ENCODE measurements around the gene TENM3. TPM values are rescaled to one million over a fixed set of nuclear protein-coding genes. Genes with fewer than 3 reads are reported as not detected.

The TENM3 gene
- total and polyA plus RNA-seq, 2 of the 8 experiments (the other 6 are each of a cell fraction or from before 2014, with no cell fraction given) = 36.9 to 69.3 TPM

DNA sequence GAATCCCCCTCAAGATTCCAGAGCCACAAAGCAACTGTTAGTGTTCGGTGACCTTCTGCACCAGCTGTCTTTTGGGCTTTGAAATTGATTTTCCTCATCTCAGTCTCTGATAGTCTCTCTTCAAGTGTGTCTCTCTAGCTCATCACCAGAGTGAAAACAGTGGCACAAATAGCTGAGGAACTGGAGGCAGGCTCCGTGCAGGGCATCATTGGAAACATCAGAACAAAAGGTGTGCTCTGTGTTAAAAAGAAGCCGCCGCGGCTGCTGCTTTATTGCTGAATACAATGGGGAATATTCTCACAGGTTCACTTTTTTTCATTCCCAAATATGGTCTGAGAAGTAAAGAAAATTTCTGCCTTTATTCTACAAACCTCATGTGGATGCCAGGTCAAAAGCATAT lies 376.5 kb downstream of the TENM3 start:
- no peaks in the 10 kb centered on the region for H3K9me3 ChIP-seq (ENCODE audit: insufficient read depth in 2 of 2, low read depth in 1 of 2, low read length in 1 of 2)
- no peaks in the 10 kb centered on the region for H3K36me3 ChIP-seq (ENCODE audit: control insufficient read depth in 2 of 4, insufficient read depth in 4 of 4, low read length in 3 of 4)
- H3K4me1 ChIP-seq (replicated peaks in 1 of 4; ENCODE audit: control insufficient read depth in 3 of 4, insufficient read depth in 4 of 4, low read length in 3 of 4) = no peaks in the 10 kb centered on the region
- H2BK15ac ChIP-seq (ENCODE audit: low read length) = no peak overlapping the region
- no peaks in the 10 kb centered on the region for H3K79me2 ChIP-seq (ENCODE audit: control insufficient read depth in 1 of 2, insufficient read depth in 2 of 2, low read length in 2 of 2)
- H4K8ac ChIP-seq (ENCODE audit: extremely low read depth, insufficient read depth, low read length) = no peak overlapping the region
- H2AFZ ChIP-seq (ENCODE audit: low read length) = no peak overlapping the region
- DNase-seq (ENCODE audit: low read depth in 1 of 2, low spot score in 2 of 2) (no peak), FAIRE-seq (no peak)
- no peak overlapping the region for H2BK120ac ChIP-seq (replicated peaks; ENCODE audit: low read depth, low read length)
- no peak overlapping the region for H3K14ac ChIP-seq (ENCODE audit: insufficient read length)
- H2BK12ac ChIP-seq (ENCODE audit: low read depth, low read length) = no peak overlapping the region
- no peak overlapping the region for H3K56ac ChIP-seq (replicated peaks; ENCODE audit: insufficient read length, low read depth, low read length)
- no peak overlapping the region for H3K4ac ChIP-seq (replicated peaks; ENCODE audit: insufficient read length, low read depth, low read length)
- H4K20me1 ChIP-seq (replicated peaks in 1 of 2; ENCODE audit: control insufficient read depth in 1 of 2, insufficient read depth in 2 of 2, low read length in 2 of 2) = no peaks in the 10 kb centered on the region
- no peak overlapping the region for H4K91ac ChIP-seq (replicated peaks; ENCODE audit: insufficient read length, low read length)
- no peak overlapping the region for H4K5ac ChIP-seq (ENCODE audit: insufficient read length, low read depth, low read length)
- H3K27ac ChIP-seq (ENCODE audit: low read depth, low read length) = no peak overlapping the region
- no peaks in the 10 kb centered on the region; the same call in 1 of the 2 replicates for H3K79me1 ChIP-seq (ENCODE audit: low read depth, low read length)
- no peak overlapping the region for H3K4me3 ChIP-seq (ENCODE audit: extremely low read depth in 1 of 4, insufficient read depth in 2 of 4, low read depth in 3 of 4, low read length in 4 of 4)
- no peak overlapping the region for H3K9ac ChIP-seq (replicated peaks in 1 of 4; ENCODE audit: extremely low read depth in 1 of 4, low read depth in 3 of 4, low read length in 3 of 4)
- no peak overlapping the region for H2BK20ac ChIP-seq (ENCODE audit: low read length)
- no peaks in the 10 kb centered on the region for H3K23me2 ChIP-seq (ENCODE audit: low read depth, low read length)
- ChIA-PET POLR2A (ENCODE audit: partially characterized antibody) (no interaction called here), CTCF (ENCODE audit: partially characterized antibody) (no interaction called here)
- TF ChIP-seq PHF8 (conservative IDR thresholded peaks at IDR 0.05; ENCODE audit: low read depth, low read length) = no peak
- TF ChIP-seq, protein P1, sequence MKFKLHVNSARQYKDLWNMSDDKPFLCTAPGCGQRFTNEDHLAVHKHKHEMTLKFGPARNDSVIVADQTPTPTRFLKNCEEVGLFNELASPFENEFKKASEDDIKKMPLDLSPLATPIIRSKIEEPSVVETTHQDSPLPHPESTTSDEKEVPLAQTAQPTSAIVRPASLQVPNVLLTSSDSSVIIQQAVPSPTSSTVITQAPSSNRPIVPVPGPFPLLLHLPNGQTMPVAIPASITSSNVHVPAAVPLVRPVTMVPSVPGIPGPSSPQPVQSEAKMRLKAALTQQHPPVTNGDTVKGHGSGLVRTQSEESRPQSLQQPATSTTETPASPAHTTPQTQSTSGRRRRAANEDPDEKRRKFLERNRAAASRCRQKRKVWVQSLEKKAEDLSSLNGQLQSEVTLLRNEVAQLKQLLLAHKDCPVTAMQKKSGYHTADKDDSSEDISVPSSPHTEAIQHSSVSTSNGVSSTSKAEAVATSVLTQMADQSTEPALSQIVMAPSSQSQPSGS (IDR thresholded peaks at IDR 0.05; ENCODE audit: low read length) = no peak
- TF ChIP-seq TAF1 (IDR thresholded peaks at IDR 0.05; ENCODE audit: low read depth, low read length) = no peak
- TF ChIP-seq TCF12 (IDR thresholded peaks at IDR 0.05; ENCODE audit: low read depth, low read length) = no peak
- no peak for TF ChIP-seq EZH2 (IDR thresholded peaks at IDR 0.05; ENCODE audit: low read depth, low read length, severe bottlenecking)
- no peak for TF ChIP-seq SAP30 (IDR thresholded peaks at IDR 0.05; ENCODE audit: insufficient read depth, insufficient replicate concordance, low read length)
- no peak for TF ChIP-seq POLR2A (IDR thresholded peaks at IDR 0.05; ENCODE audit: control extremely low read depth in 1 of 2, low read depth in 2 of 2, low read length in 2 of 2)
- no peak for TF ChIP-seq RAD21 (IDR thresholded peaks at IDR 0.05 in 1 of 2, conservative IDR thresholded peaks at IDR 0.05 in 1 of 2; ENCODE audit: low read depth in 2 of 2, low read length in 2 of 2)
- H3K23ac ChIP-seq (ENCODE audit: insufficient read length) = no peak overlapping the region
- WGBS, 2 experiments (ENCODE audit: extremely low coverage in 1 of 2, insufficient coverage in 1 of 2, insufficient read length in 1 of 2, insufficient replicate concordance in 2 of 2, low coverage in 1 of 2, low lambda C conversion rate in 2 of 2, missing lambda C conversion rate in 1 of 2) = 97% methylated on average over 5 of the region's 5 CpGs; no CpG with 5 or more reads in 1 of the 2 experiments
- no peaks in the 10 kb centered on the region for H3K27me3 ChIP-seq (replicated peaks in 1 of 4; ENCODE audit: control insufficient read depth in 3 of 4, extremely low read depth in 1 of 4, insufficient read depth in 3 of 4, low read length in 3 of 4)
- H3K18ac ChIP-seq (ENCODE audit: extremely low read depth, low read length) = no peak overlapping the region
- no peak overlapping the region for H2AK5ac ChIP-seq (ENCODE audit: low read depth, low read length)
- no peak overlapping the region for H2BK5ac ChIP-seq (ENCODE audit: low read depth, low read length)
- no peak overlapping the region for H3K4me2 ChIP-seq (ENCODE audit: insufficient read depth in 1 of 2, low read depth in 2 of 2, low read length in 2 of 2)
